Trophoblast cell (in vitro differentiated cells and primary cell): Measurements from ENCODE around the gene MMP27.

Experiments
- DNase-seq, 2 donors: peaks; one replicate each; pipeline ENCODE4 v3.0.0-alpha.2; 2016
- H2AFZ ChIP-seq: 2 replicates; pipeline ENCODE4 v1.6.1; 2013; ENCODE audit warnings: low read length, moderate library complexity, mild to moderate bottlenecking; ENCODE audit not compliant: insufficient read depth, poor library complexity
- H2AK5ac ChIP-seq: 2 replicates; pipeline ENCODE4 v1.6.1; 2013; ENCODE audit warnings: mild to moderate bottlenecking, low read length
- H2BK120ac ChIP-seq: 2 replicates; pipeline ENCODE4 v1.6.1; 2013; ENCODE audit warnings: low read length, mild to moderate bottlenecking, moderate library complexity; ENCODE audit not compliant: insufficient read depth, poor library complexity
- H2BK12ac ChIP-seq: 2 replicates; pipeline ENCODE4 v1.6.1; 2013; ENCODE audit warnings: mild to moderate bottlenecking, low read length, moderate library complexity
- H2BK5ac ChIP-seq: 2 replicates; pipeline ENCODE4 v1.6.1; 2013; ENCODE audit warnings: low read length, low read depth, moderate library complexity, mild to moderate bottlenecking; ENCODE audit not compliant: poor library complexity
- H3K14ac ChIP-seq: 2 replicates; pipeline ENCODE4 v1.6.1; 2013; ENCODE audit warnings: mild to moderate bottlenecking, low read length
- H3K18ac ChIP-seq: 2 replicates; pipeline ENCODE4 v1.6.1; 2013; ENCODE audit warnings: mild to moderate bottlenecking, low read length
- H3K23ac ChIP-seq: 2 replicates; pipeline ENCODE4 v1.6.1; 2013; ENCODE audit warnings: low read length
- H3K27ac ChIP-seq: 2 replicates; pipeline ENCODE4 v1.5.1; 2013; ENCODE audit warnings: low read depth, mild to moderate bottlenecking, inconsistent platforms, low read length, moderate library complexity
- H3K27me3 ChIP-seq: 2 replicates; pipeline ENCODE4 v1.6.1; 2013; ENCODE audit warnings: inconsistent platforms, mild to moderate bottlenecking, low read length, moderate library complexity; ENCODE audit not compliant: insufficient read depth
- H3K36me3 ChIP-seq, 2 experiments: 1 replicate in 1 of 2; 2 replicates in 1 of 2; pipeline ENCODE4 v1.6.1; 2013; ENCODE audit warnings: low read length in 2 of 2, mild to moderate bottlenecking in 2 of 2, moderate library complexity in 1 of 2; ENCODE audit not compliant: insufficient read depth in 2 of 2, control insufficient read depth in 1 of 2
- H3K4ac ChIP-seq: 2 replicates; pipeline ENCODE4 v1.6.1; 2013; ENCODE audit warnings: low read depth, mild to moderate bottlenecking, low read length, moderate library complexity
- H3K4me1 ChIP-seq, 2 experiments: 1 replicate in 1 of 2; 2 replicates in 1 of 2; pipeline ENCODE4 v1.6.1; 2013; ENCODE audit warnings: low read length in 2 of 2, mild to moderate bottlenecking in 2 of 2, moderate library complexity in 1 of 2; ENCODE audit not compliant: insufficient read depth in 2 of 2, control insufficient read depth in 1 of 2
- H3K4me2 ChIP-seq: 2 replicates; pipeline ENCODE4 v1.6.1; 2013; ENCODE audit warnings: inconsistent platforms, mild to moderate bottlenecking, low read length, moderate library complexity
- H3K4me3 ChIP-seq: 2 replicates; pipeline ENCODE4 v1.5.1; 2013; ENCODE audit warnings: mild to moderate bottlenecking, low read depth, low read length, inconsistent platforms
- H3K79me1 ChIP-seq: one replicate; pipeline ENCODE4 v1.6.1; 2013; ENCODE audit warnings: low read length
- H3K79me2 ChIP-seq: 2 replicates; pipeline ENCODE4 v1.6.1; 2013; ENCODE audit warnings: low read length, mild to moderate bottlenecking; ENCODE audit not compliant: control insufficient read depth, insufficient read depth, poor library complexity
- H3K9ac ChIP-seq: 2 replicates; pipeline ENCODE4 v1.6.1; 2013; ENCODE audit warnings: mild to moderate bottlenecking, low read length
- H3K9me3 ChIP-seq: 2 replicates; pipeline ENCODE4 v1.6.1; 2013; ENCODE audit warnings: low read depth, mild to moderate bottlenecking, control low read depth, inconsistent platforms, low read length; ENCODE audit not compliant: insufficient read depth
- H4K12ac ChIP-seq: 2 replicates; pipeline ENCODE4 v1.6.1; 2013; ENCODE audit warnings: low read depth, mild to moderate bottlenecking, low read length, moderate library complexity
- H4K8ac ChIP-seq: 2 replicates; pipeline ENCODE4 v1.6.1; 2013; ENCODE audit warnings: low read depth, mild to moderate bottlenecking, low read length, moderate library complexity
- H4K91ac ChIP-seq: one replicate; pipeline ENCODE4 v1.6.1; 2013; ENCODE audit warnings: low read depth, mild to moderate bottlenecking, low read length, moderate library complexity
- WGBS: extraction: QIAGEN DNeasy Blood & Tissue Kit; methylation state at CpG from one replicate; pipeline ENCODE4 v1.1.7; 2013; ENCODE audit warnings: missing lambda C conversion rate; ENCODE audit not compliant: insufficient read length, insufficient coverage; ENCODE audit errors: extremely low coverage; 5-methylcytosine and 5-hydroxymethylcytosine counted together

MMP27 gene

DNA sequence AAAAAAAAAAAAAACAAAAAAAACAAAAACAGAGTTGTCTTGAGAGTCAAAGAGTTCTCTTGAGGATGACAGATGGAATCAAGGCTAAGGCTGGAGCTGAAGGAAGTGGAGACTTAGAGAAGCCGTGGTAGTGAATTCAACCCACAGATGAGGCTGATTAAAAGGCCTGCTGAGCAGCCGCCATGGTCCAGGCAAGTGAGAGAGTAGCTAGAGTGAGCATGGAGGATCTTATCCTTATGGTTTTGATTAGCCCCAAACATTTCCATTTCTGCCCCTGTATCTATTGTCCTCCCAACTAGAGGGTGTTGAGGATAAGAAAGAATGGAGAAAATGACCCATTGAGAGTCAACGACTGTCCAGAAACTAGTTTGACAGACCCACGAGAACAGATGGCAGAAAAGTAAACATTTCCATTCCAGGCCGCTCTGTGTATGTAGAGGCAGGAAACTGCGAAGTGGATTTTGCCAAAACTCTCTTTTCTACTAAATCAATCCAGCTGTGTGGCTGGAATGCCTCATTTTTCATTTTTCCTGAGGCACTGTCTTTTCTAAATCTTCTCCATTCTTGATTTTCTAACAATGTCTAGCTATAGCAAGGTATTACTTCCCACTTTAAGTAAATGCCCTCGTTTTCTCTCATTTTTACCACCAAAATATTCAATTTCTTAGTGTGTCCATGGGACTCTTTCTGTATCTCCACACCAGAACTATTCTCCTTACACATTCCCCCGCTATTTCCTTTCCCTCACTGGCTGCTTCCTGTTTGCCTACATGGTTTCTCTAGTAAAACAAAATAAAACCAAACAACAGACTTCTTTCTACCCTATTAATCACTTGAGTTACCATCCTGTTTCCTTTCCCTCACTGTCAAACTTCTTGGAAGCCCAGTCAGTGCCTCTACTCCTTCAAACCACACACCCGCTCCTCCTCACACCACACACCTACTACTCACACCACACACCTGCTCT lies 24.6 kb upstream of the MMP27 start:
- Histone ChIP-seq H2AFZ (no peak overlapping the region), H4K91ac (no peak overlapping the region), H3K4me3 (no peak overlapping the region), H2BK120ac (no peak overlapping the region), H3K79me2 (no peaks in the 10 kb centered on the region), H4K12ac (no peak overlapping the region), H2BK5ac (no peak overlapping the region), H3K18ac (no peak overlapping the region), H4K8ac (no peak overlapping the region), H3K14ac (no peak overlapping the region), H3K4me1 (no peaks in the 10 kb centered on the region), H2AK5ac (no peak overlapping the region), H3K36me3 (no peaks in the 10 kb centered on the region), H3K79me1 (no peaks in the 10 kb centered on the region), H3K23ac (no peak overlapping the region), H3K27ac (no peak overlapping the region), H3K4ac (no peak overlapping the region), H2BK12ac (no peak overlapping the region), H3K9me3 (peaks cover 5% of the 10 kb centered on the region), H3K9ac (no peak overlapping the region), H3K27me3 (no peaks in the 10 kb centered on the region), H3K4me2 (no peak overlapping the region)
- no peak for DNase-seq
- 100% methylated on average over 1 of the region's 9 CpGs for WGBS

DNA sequence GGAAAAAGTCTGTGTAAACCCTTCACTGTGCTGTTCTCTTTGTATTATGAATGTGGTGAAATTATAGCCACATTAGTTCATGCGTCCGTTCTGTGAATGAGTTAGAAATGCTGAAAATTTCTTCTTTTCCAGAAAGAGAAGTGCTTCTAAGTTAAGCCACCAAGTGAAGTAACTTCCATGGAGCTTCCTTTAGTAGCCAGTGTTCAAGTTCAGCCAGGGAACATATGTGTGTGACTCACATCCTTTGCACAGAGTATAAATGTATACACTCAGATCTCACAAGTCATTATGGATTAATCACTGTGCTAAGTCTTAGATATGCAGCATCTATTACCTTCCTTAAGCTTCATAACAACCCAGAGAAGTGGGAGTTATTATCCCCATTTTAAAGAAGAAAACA lies 22.3 kb upstream of the MMP27 start:
- Histone ChIP-seq H3K14ac (no peak overlapping the region), H3K36me3 (no peaks in the 10 kb centered on the region), H3K4me3 (no peak overlapping the region), H2BK12ac (no peak overlapping the region), H3K4me1 (no peaks in the 10 kb centered on the region), H2BK5ac (no peak overlapping the region), H3K4me2 (no peak overlapping the region), H3K79me2 (no peaks in the 10 kb centered on the region), H3K27ac (no peak overlapping the region), H3K4ac (no peak overlapping the region), H3K9me3 (peaks cover 5% of the 10 kb centered on the region), H3K79me1 (no peaks in the 10 kb centered on the region), H3K27me3 (no peaks in the 10 kb centered on the region), H4K12ac (no peak overlapping the region), H3K23ac (no peak overlapping the region), H4K91ac (no peak overlapping the region), H2BK120ac (no peak overlapping the region), H4K8ac (no peak overlapping the region), H2AK5ac (no peak overlapping the region), H2AFZ (no peak overlapping the region), H3K9ac (no peak overlapping the region), H3K18ac (no peak overlapping the region)
- peak in 1 of 2 donors; percentile 21 for DNase-seq
- no CpG with 5 or more reads among the region's 2 CpGs for WGBS

DNA sequence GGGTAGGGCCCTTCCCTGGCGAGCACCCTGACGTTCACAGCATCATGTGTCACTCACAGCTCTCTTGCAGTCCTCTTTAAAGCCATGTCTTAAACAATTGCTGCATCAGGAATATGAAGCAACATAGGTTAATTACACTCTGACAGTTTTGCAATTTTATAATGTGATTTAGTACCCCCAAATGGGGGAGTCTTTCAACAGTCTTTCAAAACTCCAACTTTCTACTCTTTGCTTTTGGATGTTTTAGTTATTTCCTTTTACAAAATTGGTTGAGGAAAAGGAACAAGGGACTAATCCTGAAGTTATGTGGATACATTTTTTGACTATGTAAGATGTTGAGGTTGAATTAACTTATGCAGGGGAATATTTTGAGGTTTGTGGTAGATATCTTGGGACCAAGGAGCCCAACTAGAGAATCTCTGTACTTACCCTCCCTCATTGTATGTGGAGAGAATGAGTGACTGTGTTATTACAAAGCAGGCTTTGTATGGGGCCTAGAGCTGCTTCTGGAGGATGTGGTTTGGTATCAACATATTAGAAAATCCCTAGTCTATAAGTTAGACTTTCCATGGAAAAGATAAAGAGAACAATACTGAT lies 19.4 kb upstream of the MMP27 start, which contains the start of gene MMP8:
MMP8 (minus strand) TSS at position 51 of the 597 bp plus-strand sequence. CDS start 99 bp downstream, outside the sequence.
- Histone ChIP-seq H3K4me1 (no peaks in the 10 kb centered on the region), H2AK5ac (no peak within 1 kb of the TSS), H4K12ac (no peak within 1 kb of the TSS), H3K27me3 (no peaks in the 10 kb centered on the region), H3K14ac (no peak within 1 kb of the TSS), H3K18ac (no peak within 1 kb of the TSS), H2BK120ac (no peak within 1 kb of the TSS), H3K23ac (no peak within 1 kb of the TSS), H2AFZ (no peak within 1 kb of the TSS), H3K79me1 (no peaks in the 10 kb centered on the region), H3K4me3 (no peak within 1 kb of the TSS), H2BK12ac (no peak within 1 kb of the TSS), H3K27ac (no peak within 1 kb of the TSS), H3K36me3 (no peaks in the 10 kb centered on the region), H3K4ac (no peak within 1 kb of the TSS), H2BK5ac (no peak within 1 kb of the TSS), H3K79me2 (no peaks in the 10 kb centered on the region), H3K4me2 (no peak within 1 kb of the TSS), H4K91ac (no peak within 1 kb of the TSS), H3K9ac (no peak within 1 kb of the TSS), H3K9me3 (no peaks in the 10 kb centered on the region), H4K8ac (no peak within 1 kb of the TSS)
- no CpG with 5 or more reads among the region's 2 CpGs for WGBS
- DNase-seq, result no peak

DNA sequence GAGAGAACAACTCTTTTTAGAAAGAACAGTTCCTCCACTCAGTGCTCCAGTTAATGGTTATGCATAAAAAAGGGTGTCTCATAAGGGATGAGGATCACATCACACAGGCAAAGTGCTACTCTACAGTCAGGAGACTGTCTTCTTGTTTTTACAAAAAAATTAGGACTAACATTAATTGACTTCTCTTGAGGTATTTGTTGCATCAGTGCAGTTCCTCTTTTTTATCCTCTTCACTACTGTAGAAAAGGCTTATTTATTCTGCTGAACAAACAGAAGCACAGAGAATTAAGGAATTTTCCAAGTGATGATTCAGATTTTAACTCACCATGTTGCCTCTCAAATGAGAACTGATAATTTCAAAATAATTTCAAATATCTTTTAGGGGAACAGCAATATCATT lies 17.3 kb upstream of the MMP27 start:
- Histone ChIP-seq H3K9me3 (no peaks in the 10 kb centered on the region), H3K14ac (no peak overlapping the region), H2BK12ac (no peak overlapping the region), H3K27ac (no peak overlapping the region), H3K9ac (no peak overlapping the region), H3K23ac (no peak overlapping the region), H3K79me2 (no peaks in the 10 kb centered on the region), H3K4me3 (no peak overlapping the region), H2BK5ac (no peak overlapping the region), H2AFZ (no peak overlapping the region), H3K4me1 (no peaks in the 10 kb centered on the region), H3K18ac (no peak overlapping the region), H3K4me2 (no peak overlapping the region), H3K4ac (no peak overlapping the region), H3K27me3 (no peaks in the 10 kb centered on the region), H4K12ac (no peak overlapping the region), H2BK120ac (no peak overlapping the region), H2AK5ac (no peak overlapping the region), H3K36me3 (no peaks in the 10 kb centered on the region), H4K91ac (no peak overlapping the region), H3K79me1 (no peaks in the 10 kb centered on the region), H4K8ac (no peak overlapping the region)
- peak in 1 of 2 donors; percentile 12 for DNase-seq
